ENCODE data around the gene TMBIM1. TPM values are rescaled to one million over a fixed set of nuclear protein-coding genes. Genes with fewer than 3 reads are reported as not detected.
A peak's percentile ranks its signal among the peaks of the same experiment; 100 is the strongest.

Gene TMBIM1
- total RNA-seq, 2 donors from 2014 or later: 273 to 375 TPM

- DNase-seq: no peak
- H3K36me3 ChIP-seq: no peaks in the 10 kb centered on the region
- TF ChIP-seq CTCF (IDR thresholded peaks at IDR 0.05): no peak
- intact Hi-C loops (cut with DNase I): no loop called here
- H3K9ac ChIP-seq (ENCODE audit: low read depth in 2 of 2, low read length in 2 of 2): no peak overlapping the region
- no peaks in the 10 kb centered on the region for H3K9me3 ChIP-seq
- no peak overlapping the region for H3K27ac ChIP-seq
- H3K4me1 ChIP-seq: no peaks in the 10 kb centered on the region
- no peaks in the 10 kb centered on the region for H3K27me3 ChIP-seq
- no peak overlapping the region for H3K4me3 ChIP-seq
Measured at GRCh38 chr2:218327451-218328210, 35.3 kb upstream of the TMBIM1 start.

DNA sequence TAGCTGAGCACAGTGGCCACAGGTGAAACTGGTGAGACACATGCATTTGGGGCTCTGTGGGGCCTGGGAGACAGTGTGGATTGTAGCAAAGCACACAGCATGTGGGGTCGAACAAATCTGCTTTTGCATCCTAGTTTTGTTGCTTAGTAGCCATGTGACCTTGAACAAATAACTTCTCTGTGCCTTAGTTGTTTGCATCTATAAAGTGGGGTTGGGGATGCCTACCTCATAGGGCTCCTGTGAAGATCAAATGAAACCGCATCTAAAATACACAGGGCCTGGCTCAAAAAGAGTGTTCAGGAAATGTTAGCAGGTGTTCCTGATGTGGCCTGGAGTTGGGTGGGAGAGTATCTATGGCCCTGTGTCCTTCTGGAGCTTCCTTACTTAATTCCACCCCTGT lies 34.0 kb upstream of the TMBIM1 start:
- no peaks in the 10 kb centered on the region for H3K36me3 ChIP-seq
- no peak overlapping the region for H3K9ac ChIP-seq (ENCODE audit: low read depth in 2 of 2, low read length in 2 of 2)
- TF ChIP-seq CTCF (IDR thresholded peaks at IDR 0.05): no peak
- H3K9me3 ChIP-seq: no peaks in the 10 kb centered on the region
- no peaks in the 10 kb centered on the region for H3K27me3 ChIP-seq
- DNase-seq: no peak
- intact Hi-C loops (cut with DNase I): no loop called here
- H3K27ac ChIP-seq: no peak overlapping the region
- no peak overlapping the region for H3K4me3 ChIP-seq
- peaks cover 3% of the 10 kb centered on the region for H3K4me1 ChIP-seq

GRCh38 chr2:218325566-218326160 lies 33.4 kb upstream of the TMBIM1 start:
- Histone ChIP-seq H3K4me1 (peaks cover 3% of the 10 kb centered on the region), H3K4me3 (no peak overlapping the region), H3K27me3 (no peaks in the 10 kb centered on the region), H3K9me3 (no peaks in the 10 kb centered on the region), H3K36me3 (no peaks in the 10 kb centered on the region), H3K27ac (no peak overlapping the region), H3K9ac (ENCODE audit: low read depth in 2 of 2, low read length in 2 of 2) (no peak overlapping the region)
- DNase-seq: no peak
- no peak for TF ChIP-seq CTCF (IDR thresholded peaks at IDR 0.05)
- intact Hi-C loops (cut with DNase I): no loop called here

DNA sequence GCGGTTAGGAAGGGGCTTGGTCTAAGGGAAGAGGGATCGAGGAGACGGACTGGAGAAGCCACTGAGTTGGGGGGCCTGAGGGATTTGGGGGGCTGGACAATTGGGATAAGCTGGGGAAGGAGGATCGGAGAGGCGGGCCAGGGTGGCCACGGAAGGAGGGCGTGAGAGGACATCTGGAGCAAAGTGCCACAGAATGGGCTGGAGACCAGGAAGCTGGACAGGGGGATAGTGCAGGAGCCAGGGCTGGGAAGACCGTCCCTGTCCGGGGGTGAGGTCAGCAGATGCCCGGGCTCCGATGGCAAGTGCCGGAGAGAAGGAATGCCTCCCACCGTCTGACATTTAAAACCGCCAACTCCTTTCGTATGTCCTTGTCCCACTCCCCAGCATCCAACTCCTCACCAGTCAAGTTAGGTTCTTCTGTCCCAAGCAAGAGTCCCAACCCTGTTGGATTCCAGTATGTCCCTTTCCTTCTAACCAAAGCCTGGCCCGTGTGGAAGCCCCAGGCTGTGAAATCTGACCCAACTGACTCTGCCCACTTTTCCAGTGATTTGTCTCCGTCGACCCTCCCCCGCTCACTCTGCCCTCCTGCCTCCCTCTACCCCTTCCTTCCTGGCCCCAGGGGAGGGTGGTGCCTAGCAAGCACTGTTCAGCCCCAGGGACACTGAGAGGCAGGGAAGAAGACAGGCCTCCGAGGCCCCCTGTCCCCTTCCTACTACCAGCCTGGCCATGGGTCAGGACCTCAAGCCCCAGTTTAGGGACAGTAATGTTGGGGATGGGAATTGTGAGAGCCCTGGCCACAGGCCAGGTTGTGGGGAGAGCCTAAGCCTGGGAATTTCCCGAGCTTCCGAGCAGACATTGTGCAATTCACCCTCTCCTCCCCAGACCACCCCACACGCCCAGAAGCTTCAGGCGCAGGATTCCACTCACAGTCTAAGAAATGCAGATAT lies 31.5 kb upstream of the TMBIM1 start:
- H3K9ac ChIP-seq (ENCODE audit: low read depth in 2 of 2, low read length in 2 of 2): peak overlapping the region; percentile 60 to 84
- peaks cover 3% of the 10 kb centered on the region for H3K4me1 ChIP-seq
- peak overlapping the region; percentile 71 for H3K4me3 ChIP-seq
- no peaks in the 10 kb centered on the region for H3K36me3 ChIP-seq
- intact Hi-C loops (cut with DNase I): no loop called here
- H3K27me3 ChIP-seq: no peaks in the 10 kb centered on the region
- peak overlapping the region; percentile 89 for H3K27ac ChIP-seq
- TF ChIP-seq CTCF (IDR thresholded peaks at IDR 0.05): no peak
- DNase-seq: peak; percentile 44
- no peaks in the 10 kb centered on the region for H3K9me3 ChIP-seq

DNA sequence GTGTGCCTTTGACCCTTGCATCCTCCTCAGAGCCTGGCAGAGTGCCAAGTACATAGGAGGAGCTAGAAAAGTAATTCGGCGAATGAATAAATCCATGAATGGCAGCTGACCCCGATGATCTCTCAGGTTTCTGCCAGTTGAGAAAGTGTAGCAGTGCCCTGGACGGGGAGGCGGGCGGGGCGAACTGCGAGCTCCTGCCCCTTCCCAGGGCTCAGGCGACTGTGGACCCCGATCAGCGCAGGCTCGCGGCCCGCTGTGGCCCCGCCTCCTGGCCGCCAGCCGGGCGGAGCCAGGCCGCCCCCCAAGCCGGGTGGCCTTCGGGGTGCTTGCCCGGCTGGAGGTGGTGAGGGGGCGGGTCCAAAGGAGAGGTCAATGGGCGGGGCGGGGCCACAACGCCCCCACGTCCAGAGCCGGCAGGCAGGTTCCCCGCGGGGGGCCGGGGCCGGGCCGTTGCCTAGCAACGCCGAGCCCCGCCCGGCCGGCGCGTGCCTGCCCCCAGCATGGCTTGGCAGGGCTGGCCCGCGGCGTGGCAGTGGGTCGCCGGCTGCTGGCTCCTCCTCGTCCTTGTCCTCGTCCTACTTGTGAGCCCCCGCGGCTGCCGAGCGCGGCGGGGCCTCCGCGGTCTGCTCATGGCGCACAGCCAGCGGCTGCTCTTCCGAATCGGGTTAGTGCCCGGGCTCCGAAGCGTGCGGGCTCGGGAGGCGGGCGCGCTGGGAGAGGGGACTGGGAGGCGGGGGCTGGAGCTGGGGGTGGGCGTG lies 30.6 kb upstream of the TMBIM1 start:
- H3K27ac ChIP-seq: peak overlapping the region; percentile 89
- intact Hi-C loops (cut with DNase I): no loop called here
- DNase-seq: peak; percentile 91
- TF ChIP-seq CTCF (IDR thresholded peaks at IDR 0.05): no peak
- H3K4me3 ChIP-seq: peak overlapping the region; percentile 71
- no peaks in the 10 kb centered on the region for H3K36me3 ChIP-seq
- no peaks in the 10 kb centered on the region for H3K27me3 ChIP-seq
- H3K9me3 ChIP-seq: no peaks in the 10 kb centered on the region
- peak overlapping the region; percentile 60 to 84 for H3K9ac ChIP-seq (ENCODE audit: low read depth in 2 of 2, low read length in 2 of 2)
- peaks cover 3% of the 10 kb centered on the region for H3K4me1 ChIP-seq
